HG03139 (cell line): ENCODE measurements around the gene KCNK13.
"Not testable (repeated sequence)": the region's sequence is repeated elsewhere in the genome, so short reads cannot be mapped to it uniquely, and the experiment has no call there.

ENCODE experiments used
- ATAC-seq: cut with Tn5 transposase; IDR thresholded peaks from one replicate; pipeline ENCODE4 v1.9.1; 2021; ENCODE audit not compliant: unreplicated experiment

KCNK13 gene

DNA sequence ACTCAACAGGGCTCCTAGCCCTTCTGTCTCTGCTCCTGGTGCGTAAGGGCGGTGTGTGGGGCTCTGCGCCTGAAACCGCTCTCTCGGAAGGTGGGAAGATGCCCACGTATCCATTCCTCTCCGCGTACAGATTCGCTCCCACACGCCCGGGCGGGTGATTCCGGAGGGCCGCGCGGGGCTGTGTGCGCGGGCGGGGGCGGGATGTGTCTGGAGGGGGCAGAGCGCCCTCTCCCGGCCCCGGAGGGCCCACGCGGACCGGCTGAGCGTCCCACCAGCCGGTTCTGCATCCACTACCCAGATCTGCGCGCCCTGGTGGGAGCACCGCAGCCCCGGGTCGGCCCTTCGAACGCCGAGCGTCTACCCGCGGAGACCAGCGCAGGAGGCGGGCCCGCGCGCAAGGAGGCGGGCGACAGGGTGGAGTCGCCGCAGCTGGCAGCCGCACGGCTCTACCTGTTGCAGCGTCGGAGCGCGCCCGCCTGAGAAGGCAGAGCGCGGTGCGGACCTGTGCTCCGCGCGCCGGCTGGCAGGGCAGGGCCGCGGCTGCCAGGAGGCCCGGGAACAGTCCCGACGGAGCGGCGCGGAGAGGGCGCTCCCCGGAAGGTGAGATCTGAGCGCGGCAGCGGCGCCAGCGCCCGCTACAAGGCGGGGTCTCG lies 1.4 kb upstream of the KCNK13 start:
- peak; percentile 60 for ATAC-seq

DNA sequence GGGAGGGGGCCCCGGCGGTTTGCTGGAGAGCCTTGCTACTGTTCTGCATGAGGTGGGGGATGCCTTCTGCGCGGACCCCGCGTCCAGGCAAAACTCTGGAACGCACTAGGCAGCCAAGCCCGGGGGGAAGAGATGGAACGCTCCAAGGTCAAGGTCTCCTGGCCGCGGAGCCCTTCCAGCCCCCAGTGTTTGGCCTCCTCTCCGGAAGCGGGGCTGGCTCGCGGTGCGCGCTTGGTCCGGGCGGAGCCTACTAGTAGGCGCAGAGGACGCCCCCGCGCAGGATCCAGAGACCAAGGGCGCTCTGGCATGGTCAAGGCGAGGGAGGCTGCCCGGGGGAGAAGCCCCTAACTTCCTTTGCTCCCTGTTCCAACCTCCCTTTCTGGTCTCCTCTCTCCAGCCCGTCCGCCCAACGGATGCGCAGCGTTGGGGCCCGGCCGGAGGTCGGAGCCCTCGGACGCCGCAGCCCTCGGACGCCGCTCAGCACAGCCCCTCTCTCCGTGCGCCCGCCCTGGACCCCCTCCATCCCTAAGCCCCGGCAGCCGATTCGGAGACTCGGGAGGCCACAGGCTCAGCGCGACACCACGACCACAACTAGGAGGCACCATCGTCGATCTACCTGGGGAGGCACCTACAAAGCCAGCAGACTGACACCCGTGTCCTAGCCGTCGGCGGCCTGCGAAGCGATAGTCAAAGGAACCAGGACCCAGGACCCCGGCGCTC lies 669 bp upstream of the KCNK13 start:
- ATAC-seq, result peak; percentile 11

DNA sequence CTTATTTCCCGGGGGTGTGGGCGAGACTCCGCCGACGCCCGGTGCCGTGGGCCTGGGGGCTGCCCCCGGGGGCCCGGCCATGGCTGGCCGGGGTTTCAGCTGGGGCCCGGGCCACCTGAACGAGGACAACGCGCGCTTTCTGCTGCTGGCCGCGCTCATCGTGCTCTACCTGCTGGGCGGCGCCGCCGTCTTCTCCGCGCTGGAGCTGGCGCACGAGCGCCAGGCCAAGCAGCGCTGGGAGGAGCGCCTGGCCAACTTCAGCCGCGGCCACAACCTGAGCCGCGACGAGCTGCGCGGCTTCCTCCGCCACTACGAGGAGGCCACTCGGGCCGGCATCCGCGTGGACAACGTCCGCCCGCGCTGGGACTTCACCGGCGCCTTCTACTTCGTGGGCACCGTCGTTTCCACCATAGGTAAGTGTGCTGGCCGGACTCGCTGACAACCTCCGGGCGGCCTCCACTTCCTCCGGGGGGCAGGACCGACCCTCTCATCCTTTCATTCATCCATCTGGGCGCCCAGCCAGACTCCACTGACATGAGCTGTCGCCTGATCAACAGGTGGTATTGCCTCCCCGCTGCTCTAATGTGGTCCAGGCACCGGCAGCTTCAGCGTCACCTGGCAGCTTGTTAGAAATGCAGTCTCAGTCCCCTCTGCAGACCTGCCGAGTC lies 467 bp downstream of the KCNK13 start:
- ATAC-seq, result no peak

DNA sequence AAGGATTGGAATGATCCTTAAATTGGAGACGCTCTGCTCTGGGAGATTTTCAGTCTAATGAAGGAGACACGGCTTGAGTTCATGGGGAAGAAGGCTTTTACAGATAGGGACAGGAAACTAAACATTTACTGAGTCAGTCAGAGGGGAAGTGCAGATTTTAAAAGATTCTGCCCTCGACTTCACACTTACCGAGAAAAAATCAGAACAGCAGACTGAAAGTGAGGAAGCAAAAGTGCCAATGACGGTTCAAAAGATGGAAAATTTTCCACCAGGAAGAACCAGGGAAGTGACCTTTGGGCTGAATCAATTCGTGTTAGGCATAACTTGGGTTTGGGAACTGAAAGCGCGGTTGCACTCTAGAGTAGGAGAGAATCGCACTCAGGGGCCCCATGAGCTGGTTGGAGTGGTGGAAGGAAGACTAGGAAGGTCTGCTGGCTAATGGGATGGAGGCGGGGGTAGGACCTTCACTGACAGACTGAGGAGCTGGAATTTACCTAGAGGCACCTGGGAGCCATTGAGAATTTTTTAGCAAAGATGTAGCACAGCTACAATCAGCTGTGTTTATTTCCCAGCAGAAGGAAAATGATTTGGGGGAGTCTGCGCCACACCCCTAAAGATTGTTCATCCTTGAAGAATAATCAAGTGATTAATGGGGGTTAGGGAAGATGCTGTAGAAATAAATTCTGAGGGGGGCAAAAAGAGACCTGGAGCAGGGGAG lies 1.2 kb downstream of the KCNK13 start:
- ATAC-seq, result no peak

DNA sequence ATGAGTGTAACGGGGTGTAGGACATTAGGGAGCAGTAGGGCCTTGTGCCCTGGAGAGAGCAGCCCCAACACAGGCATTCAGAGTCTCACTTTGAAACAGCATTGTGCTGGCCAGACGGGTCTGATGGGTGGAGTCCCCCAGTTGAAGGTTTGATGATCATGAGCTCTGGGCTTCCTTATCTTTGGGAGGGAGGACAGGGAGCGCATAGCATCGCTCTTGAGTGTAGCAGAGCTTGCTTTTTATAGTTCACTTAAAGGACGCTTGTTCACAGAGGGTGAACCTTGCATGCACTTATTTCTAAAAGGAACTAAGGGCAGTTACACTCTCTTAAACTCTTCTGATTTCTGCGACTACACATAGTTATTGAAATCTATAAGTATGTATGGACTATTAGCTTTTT lies 10.6 kb downstream of the KCNK13 start:
- no peak for ATAC-seq

DNA sequence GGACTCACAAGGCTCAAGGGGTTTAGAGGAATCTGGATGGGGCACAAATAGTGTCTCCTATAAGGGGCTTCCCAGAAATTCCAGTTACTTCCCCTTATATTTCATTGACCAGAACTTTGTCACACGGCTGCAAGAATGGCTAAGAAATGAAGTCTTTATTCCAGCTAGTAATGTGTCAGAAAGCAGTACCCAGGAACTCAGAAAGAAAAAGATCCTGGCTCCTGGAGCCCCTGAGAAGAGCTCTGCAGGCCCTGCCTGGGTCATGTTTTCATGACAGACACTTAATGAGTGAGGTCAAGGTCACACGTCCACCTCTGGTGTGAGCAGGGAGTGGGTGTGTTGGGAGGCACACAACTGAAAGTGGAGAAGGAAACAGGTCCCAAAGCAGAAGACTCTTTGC lies 17.8 kb downstream of the KCNK13 start:
- no peak for ATAC-seq

DNA sequence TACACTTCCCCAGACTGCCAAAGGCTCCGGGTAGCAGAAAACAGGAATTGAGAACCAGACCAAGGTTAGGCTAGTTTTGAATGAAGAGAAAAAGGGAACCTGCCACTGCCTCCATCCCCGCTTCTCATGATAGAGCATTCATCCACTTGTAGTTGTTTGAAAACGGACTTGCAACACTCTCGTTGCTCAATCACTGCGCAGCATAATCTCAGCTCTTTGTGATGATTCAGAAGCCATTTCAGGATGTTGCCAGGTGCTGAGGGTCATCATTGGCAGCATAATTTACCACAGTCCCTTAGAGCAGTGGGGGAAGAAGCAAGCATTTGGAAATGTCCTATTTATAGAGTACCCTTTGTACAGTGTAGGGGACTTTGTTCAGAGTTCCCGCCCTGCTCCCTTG lies 25.6 kb downstream of the KCNK13 start:
- no peak for ATAC-seq

DNA sequence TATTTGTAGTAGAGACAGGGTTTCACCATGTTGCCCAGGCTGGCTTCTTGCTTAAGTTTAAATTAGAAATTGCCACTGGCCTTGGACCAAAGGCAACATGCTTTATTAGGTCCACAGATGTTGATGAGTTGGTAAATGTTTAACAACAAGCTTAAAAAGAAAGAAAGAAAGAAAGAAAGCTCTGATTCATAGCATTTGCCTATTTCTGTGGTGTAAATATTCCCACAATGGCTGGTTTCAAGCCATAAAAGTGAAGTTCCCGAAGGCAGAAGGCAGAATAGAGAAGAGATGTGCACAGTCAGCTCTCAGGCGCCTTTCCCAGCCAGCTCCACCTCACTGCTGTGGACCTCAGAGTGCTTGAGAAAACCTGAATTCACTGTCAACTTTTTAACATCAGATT lies 26.4 kb downstream of the KCNK13 start:
- no peak for ATAC-seq

DNA sequence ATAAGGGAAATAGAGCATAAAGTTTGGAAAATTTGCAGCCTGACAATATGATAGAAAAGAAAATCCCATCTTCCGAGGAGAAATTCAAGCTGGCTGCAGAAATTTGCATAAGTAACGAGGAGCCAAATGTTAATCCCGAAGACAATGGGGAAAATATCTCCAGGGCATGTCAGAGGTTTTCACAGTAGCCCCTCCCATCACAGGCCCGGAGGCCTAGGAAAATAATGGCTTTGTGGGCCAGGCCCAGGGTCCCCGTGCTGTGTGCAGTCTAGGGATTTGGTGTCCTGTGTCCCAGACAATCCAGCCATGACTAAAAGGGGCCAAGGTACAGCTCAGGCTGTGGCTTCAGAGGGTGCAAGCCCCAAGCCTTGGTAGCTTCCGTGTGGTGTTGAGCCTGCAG lies 27.7 kb downstream of the KCNK13 start:
- not testable (repeated sequence) for ATAC-seq

DNA sequence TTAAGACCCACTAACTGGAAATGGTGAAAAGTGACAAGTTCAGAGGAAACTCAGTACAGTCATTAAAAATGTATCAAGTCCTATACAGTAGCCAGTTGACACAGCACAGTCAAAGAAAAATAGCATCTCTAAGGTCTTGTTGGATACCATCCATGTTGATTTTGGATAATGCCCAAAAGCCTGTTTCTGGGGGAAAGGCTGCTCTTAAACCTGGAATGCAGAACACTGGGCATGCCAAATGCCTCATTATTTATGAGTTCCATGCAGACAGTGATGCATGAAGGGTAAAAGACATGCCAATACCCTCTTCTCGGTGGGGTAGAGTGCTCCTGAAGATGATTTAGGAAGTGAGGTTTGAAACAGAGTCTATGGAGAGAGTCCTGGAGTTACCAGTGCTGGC lies 29.6 kb downstream of the KCNK13 start:
- no peak for ATAC-seq

DNA sequence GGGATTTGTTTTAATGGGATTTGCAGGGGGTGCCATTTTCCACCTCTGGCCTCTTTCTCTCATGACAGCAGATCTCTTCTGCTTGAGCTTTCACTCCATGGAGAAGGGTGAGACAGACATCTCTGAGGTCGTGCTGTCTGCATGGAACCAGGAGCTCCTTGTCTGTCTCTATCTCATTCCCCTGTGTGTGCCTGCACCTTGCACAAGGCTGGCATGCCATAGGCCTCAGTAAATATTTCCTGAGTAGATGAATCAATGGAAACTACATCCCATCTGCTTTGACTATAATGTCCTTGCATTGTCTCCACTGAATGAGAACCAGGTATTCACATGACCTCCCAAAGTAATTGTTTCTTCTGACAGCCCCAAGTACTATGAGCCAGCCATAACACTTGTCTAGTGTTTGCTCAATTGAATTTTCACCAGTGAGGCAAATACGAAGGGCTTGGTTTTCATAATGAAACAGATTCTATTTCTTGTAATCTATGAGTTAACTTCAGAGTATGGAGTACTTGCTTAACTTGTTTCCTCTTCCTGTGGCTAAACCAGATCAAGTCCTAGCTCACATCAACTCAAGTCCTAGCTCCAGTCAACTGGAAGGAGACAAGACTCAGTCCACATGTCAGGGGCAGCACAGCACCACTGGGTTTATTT lies 32.3 kb downstream of the KCNK13 start:
- no peak for ATAC-seq

DNA sequence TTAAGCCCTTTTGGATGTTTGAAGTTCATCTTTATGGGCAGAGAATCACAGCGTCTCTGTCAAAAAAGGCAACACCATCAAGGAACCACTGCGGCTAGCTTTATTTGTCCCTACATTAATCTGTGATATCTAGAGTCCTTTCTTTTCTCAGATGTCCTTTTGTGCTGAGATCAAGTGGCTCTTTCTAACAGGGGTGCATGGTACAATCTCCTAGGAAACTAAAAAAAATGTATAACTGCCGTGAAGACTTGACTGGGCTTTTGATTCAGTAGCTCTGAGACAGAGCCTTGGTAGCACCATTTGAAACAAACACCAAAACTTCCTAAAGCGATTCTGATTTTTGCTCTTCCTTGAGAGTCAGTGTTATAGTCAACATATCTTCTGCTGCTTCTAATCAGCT lies 33.3 kb downstream of the KCNK13 start:
- ATAC-seq, result no peak

DNA sequence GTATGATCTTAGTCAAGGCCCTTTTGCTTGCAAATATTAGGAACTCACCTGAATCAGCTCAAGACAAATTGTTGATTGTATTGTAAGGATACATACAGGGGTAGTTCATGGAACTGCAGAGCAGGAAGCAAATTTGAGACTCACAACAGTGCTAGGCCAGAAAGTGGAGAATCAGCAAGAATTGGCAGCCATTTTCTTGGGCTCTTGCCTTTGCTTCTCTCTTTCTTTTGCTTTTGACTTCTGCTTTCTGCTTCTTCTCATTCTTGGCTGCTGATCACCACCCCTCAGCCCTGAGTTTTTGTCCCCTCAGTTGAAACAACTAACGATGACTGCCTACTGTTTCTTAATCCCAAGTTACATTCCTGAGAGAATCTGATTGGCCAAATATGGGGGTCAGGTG lies 34.8 kb downstream of the KCNK13 start:
- no peak for ATAC-seq

DNA sequence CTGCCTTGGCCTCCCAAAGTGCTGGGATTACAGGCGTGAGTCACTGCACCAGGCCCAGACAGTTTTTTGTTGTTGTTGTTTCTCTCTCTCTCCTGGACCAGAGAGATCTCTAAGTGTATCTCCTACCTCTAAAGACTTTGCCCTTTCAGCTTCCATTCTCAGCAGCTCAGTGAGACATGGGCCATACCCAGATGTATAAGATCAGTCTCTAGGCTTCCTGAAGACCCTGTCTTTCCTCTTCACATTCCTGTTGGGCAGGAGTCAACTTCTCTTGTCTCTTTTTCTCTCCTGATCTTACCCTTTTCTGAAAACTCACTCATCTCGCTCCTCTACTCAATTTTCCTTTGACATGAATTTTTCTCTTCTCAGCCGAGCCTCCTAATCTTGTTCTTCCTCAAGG lies 42.0 kb downstream of the KCNK13 start:
- no peak for ATAC-seq

DNA sequence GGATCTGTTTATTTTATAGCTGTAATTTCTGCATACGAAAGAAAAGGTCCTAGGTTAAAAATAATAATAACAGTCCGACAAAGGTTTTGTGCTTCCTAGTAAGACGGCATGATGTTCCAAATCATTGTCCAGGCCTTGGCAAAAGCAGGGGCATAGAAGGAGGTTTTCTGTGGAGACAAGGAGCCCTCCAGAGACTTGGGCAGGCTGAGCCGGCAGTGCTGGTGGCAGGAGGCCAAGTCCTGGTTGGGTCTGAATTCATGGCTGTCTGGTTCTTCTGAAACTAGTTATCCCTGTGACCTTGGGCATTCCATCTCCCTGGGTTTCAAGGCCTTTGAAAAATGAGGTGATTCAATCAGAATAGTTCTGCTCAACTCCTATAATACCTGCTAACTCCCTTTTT lies 44.0 kb downstream of the KCNK13 start:
- no peak for ATAC-seq

DNA sequence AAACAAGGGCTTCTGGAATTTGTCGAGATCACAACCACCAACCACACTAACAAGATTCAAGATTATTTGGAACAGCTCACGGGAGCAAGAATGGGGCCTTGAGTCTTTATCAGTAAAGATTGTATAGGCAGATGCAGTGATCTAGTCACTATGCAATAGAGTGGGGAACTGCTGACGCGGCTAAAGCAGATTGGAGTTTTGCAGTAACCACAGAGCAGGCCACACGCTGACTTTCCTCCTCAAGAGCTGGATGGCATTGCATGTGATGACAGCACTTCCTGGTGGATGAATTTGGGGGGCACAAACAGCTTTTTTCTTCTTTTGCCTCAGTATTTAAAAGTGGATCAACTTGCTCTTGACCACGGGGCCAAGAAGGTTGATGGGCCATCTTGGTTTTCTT lies 46.0 kb downstream of the KCNK13 start:
- no peak for ATAC-seq

DNA sequence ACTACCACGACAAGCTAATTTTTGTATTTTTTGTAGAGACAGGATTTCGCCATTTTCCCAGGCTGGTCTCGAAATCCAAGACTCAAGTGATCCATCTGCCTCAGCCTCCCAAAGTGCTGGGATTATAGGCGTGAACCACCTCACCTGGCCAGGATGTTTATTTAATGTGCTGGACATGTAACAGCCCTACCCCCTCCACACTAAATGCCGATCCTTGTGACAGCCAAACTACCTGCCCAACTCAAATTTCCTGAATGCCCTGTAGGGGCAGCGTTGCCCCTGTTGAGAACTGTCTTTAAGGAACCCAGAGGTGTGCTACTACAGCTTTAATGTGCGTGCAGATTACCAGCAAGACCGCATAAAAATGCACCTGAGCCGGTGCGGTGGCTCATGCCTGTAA lies 48.1 kb downstream of the KCNK13 start:
- ATAC-seq, result no peak

DNA sequence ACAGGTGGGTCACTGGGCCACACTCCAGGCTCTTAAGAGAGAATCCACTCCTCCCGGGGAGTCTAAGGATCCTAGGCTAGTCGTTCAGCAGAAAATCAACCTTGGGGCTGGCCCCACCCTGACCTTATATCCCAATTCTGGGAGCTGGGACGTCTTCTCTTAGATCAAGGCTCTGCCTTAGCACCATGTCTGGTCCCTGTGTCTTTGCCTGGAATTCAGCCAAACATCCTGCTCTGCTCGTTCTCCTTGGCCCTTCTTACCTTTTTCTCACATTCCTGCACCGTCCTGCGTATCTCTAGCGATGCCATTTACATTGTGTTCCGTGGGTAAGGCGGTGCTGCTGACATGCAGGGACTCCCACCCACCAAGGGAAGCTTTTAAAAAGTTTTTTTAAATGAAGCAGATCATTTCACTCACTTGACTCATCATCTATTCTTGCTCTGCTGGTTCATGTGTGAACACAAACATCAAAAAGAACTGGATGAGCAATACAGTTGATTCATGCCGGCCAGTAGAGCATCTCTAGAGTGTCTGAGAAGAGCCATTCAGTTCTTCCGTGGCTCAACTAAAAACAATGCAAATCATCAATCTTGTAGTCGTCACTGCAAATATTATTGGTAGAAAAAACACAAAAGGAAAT lies 50.2 kb downstream of the KCNK13 start:
- ATAC-seq, result no peak

DNA sequence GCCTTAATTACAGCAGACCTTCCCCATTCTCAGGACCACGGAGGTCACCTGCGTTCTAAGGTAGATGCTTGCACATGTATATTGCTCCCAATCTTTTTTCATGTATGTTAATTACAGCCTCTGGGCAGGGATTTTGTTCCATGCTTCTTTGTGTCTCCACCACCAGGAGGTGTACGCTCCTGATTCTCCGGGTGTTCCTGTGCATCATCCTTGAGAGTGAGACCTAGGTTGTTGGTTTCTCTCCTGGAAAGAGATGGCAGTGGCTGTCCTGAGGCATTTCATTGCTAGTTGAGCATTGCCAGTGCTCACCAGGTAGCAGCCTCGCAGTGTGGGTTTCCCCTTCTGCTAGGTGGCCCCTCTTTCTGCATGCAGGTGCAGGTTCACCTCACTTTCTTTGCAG lies 52.8 kb downstream of the KCNK13 start:
- no peak for ATAC-seq

DNA sequence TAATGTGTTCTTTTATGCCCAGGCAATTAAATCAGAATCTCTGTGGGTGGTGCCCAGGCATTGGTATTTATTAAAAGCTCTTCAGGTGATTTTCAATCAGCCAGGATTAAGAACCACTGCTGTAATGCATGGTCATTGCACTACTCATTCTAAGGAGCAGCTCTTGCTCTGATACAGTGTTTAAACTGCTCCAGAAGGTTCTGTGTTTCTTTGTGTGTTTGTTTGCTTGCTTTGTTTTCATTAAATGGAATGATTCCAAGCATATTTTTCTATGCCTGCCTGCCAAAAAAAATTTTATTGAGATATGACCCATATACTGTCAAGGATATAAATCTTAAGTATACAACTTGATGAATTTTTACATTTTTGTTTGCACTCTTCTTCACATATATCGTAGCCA lies 54.0 kb downstream of the KCNK13 start:
- ATAC-seq, result no peak

DNA sequence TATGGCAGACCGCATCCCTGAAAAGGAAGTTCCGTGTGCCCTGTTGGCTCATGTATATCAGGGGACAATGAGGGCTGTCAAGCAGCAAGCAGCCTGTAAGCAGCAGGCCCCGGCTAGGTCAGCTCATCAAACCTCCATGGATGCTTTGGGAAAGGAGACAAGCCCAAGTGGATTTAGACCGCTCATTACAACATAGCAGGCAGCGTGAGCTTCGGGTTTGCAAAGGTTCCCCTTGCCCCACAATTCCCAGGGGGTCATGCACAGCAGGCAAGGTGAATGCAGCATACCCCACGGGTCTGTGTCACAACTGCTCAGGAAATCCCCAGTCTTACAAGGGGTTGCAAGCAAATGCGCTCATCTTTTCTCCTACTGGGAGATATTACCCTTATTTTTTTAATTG lies 54.6 kb downstream of the KCNK13 start:
- no peak for ATAC-seq
